ENCODE data around the gene FBXO21.
A peak's percentile ranks its signal among the peaks of the same experiment; 100 is the strongest.

- TF ChIP-seq CTCF (IDR thresholded peaks at IDR 0.05) (peak in 1 of 3 donors; percentile 20), EP300 (IDR thresholded peaks at IDR 0.05) (no peak)
Measured at GRCh38 chr12:117169548-117169947, 20.7 kb downstream of the FBXO21 start.
